AG04449 (cell line): ENCODE results near the gene RGS6.

Source experiments
- CTCF ChIA-PET: fragments of 350-600 bp; formaldehyde crosslinking; extraction: SDS; loops from one replicate; lab custom pipeline; 2021; ENCODE audit warnings: antibody characterized with exemption; lab: Yijun Ruan, JAX
- POLR2A ChIA-PET: fragments of 400-600, 350-600 bp; formaldehyde crosslinking; extraction: SDS; loops from one replicate; lab custom pipeline; 2020; ENCODE audit warnings: antibody characterized with exemption, inconsistent platforms; lab: Yijun Ruan, JAX
- DNase-seq: peaks from one replicate; pipeline ENCODE4 v3.0.0-alpha.2; 2010; ENCODE audit warnings: low read depth, low spot score
- H3K4me3 ChIP-seq: 2 replicates; pipeline ENCODE4 v1.5.1; 2011; ENCODE audit warnings: low read depth, mild to moderate bottlenecking, control low read depth, low read length
- TF ChIP-seq, protein P1 (sequence below): IDR thresholded peaks from one replicate; pipeline ENCODE4 v1.5.1; 2011; ENCODE audit warnings: mild to moderate bottlenecking, moderate library complexity, low read length, control low read depth, inconsistent platforms; ENCODE audit not compliant: insufficient read depth; ENCODE audit errors: missing control alignments

RGS6 gene

DNA sequence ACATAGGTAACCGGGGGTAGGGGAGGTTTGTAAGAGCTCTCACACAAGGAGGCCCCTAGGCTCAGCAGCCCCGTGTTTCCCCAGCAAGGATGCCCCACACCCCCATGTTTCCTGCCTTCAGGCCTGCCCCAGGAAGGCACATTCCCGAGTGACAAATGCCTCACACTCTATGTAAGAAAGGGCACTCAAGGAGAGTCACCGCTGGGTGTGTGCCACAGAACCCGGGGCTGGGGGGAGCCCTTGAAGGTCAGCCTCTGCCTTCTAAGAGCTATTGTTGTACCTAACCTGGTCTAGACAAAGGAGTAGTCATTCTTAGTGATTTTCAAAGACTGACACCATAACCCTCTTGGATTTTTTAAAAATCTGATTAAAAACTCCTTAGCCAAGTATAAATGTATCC, 628.1 kb downstream of the RGS6 start:
- CTCF ChIA-PET, result interaction anchor here (1.2 to 2.1 kb wide), 3 partner anchors 11 to 389 kb away, joined by 3 to 8 read pairs (median 7); no protein-coding TSS in a partner anchor
- no peak for DNase-seq
- H3K4me3 ChIP-seq, result no peak overlapping the region
- POLR2A ChIA-PET, result no interaction called here
- TF ChIP-seq, protein P1, sequence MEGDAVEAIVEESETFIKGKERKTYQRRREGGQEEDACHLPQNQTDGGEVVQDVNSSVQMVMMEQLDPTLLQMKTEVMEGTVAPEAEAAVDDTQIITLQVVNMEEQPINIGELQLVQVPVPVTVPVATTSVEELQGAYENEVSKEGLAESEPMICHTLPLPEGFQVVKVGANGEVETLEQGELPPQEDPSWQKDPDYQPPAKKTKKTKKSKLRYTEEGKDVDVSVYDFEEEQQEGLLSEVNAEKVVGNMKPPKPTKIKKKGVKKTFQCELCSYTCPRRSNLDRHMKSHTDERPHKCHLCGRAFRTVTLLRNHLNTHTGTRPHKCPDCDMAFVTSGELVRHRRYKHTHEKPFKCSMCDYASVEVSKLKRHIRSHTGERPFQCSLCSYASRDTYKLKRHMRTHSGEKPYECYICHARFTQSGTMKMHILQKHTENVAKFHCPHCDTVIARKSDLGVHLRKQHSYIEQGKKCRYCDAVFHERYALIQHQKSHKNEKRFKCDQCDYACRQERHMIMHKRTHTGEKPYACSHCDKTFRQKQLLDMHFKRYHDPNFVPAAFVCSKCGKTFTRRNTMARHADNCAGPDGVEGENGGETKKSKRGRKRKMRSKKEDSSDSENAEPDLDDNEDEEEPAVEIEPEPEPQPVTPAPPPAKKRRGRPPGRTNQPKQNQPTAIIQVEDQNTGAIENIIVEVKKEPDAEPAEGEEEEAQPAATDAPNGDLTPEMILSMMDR, result no peak

DNA sequence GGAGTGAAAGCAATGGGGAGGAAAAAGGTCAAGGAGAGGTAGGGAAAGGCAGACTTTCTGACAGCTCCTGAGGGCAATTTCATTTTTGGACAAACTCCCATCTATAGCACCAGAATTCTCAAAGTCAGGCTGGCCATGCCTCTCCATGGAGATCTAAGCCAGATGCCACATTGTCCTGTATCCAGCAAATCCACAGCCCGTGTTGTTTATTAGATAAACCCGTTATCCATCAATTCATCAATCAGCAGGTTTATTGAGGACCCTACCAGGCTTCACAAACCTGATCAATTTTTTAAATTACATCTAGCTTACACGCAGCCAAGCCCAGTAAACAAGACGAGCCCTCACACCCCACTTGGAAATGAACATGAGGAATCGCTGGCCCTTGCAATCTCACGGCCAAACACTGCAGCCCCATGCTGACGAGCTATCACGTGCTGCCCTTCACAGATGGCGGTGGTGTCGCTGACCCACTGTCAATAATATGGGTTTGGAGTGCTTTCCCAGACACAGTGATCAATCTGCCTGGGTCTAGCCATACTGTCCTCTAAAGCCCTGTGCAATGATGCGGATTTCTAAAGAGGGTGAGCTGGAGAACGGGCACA, 628.8 kb downstream of the RGS6 start:
- no peak overlapping the region for H3K4me3 ChIP-seq
- CTCF ChIA-PET, result no interaction called here
- DNase-seq, result no peak

DNA sequence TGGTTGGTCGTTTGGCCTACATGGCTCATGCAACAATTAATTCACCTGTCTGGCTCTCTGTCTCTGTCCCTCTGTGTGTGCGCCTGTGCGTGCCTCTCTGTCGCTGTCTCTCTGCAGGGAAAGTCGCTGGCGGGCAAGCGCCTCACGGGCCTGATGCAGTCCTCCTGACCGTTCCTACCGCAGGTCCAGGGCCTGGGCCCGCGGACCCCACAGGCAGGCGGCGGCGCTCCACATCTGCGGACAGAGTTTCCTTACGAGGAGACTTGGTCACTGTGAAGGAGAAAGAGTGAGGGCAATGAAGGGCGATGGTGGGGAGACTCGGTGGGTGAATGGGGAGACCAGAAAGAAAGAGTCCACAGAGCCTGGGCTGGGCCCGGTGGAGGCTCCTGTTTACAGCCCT, 630.1 kb downstream of the RGS6 start:
- ChIA-PET POLR2A (no interaction called here), CTCF (no interaction called here)

More for the DNA sequence above, 628.8 kb downstream of the RGS6 start:
- TF ChIP-seq, protein P1, result no peak
- POLR2A ChIA-PET, result no interaction called here

DNA sequence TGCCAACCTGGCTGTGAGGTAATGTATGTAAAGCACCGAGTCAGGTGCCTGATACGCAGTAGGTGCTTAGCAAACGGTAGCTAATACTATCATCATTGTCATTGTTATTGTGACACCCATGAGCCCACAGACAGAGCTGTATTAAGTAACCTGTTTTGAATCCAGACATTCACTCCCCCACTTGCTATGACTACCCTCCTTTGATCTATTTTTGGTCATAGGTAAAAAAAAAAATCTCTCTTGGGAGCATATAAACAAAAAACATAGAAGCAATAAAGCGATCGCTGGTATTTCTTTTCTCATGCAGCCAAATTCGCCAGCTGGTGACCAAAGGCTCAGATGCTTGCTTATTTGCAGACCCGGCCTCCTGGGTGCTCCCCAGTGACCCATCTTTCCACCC, 631.4 kb downstream of the RGS6 start:
- POLR2A ChIA-PET, result no interaction called here
- CTCF ChIA-PET, result no interaction called here

More for the DNA sequence above, 630.1 kb downstream of the RGS6 start:
- TF ChIP-seq, protein P1, result no peak
- no peak for DNase-seq
- H3K4me3 ChIP-seq, result no peak overlapping the region

DNA sequence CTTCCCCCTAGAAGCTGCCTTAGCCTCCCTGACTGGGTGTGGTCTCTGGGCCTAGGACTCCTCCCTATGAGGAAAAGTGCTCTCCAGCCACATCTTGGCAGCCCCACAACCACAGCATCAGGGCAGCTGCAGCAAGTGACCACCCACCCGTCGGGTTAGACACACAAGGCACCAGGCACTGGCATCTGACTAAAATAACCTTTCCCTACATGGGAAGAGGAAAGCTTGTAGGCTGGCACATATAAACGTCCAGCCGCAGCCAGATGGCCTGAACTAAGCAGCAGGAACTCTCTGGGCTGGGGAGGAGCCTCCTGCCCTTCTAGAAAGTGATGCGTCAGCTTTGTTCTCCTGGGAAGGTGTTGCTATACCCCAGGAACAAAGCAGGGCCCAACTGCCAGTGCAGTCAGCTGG, 632.9 kb downstream of the RGS6 start:
- POLR2A ChIA-PET, result no interaction called here
- H3K4me3 ChIP-seq, result no peak overlapping the region
- CTCF ChIA-PET, result no interaction called here
- DNase-seq, result no peak
- TF ChIP-seq, protein P1, result no peak

More for the DNA sequence above, 631.4 kb downstream of the RGS6 start:
- DNase-seq, result no peak
- H3K4me3 ChIP-seq, result no peak overlapping the region
- TF ChIP-seq, protein P1, result no peak

DNA sequence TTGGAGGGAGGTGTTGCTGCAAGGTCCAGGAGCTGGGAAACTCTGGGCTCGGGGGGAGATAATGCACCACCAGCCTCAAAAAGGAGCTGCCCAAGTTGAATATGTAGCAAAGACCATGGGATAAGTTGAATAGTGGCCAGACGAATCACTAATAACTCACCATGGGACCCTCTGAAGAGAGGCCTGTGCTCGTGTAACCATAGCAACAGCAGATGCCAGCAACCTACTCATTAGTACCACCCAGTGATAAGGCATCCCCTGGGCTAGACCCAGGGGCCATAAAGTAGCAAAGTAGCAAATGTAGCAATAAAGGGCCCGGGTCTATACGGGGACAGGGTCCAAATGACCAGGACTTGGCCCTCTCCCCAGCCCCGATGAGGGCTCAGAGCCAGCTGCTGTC, 633.7 kb downstream of the RGS6 start:
- H3K4me3 ChIP-seq, result no peak overlapping the region
- POLR2A ChIA-PET, result no interaction called here
- TF ChIP-seq, protein P1, result no peak
- no peak for DNase-seq
- CTCF ChIA-PET, result no interaction called here
